ENCODE results near the gene ILKAP.

ILKAP gene

GRCh38 chr2:238152771-238153688 lies 50.5 kb downstream of the ILKAP start:
- no peak for DNase-seq

- no peak for DNase-seq
Measured at GRCh38 chr2:238151628-238152235, 51.8 kb downstream of the ILKAP start.

- DNase-seq: no peak
Measured at GRCh38 chr2:238151205-238151604, 52.3 kb downstream of the ILKAP start.

- DNase-seq: no peak
Measured at GRCh38 chr2:238150686-238151085, 52.8 kb downstream of the ILKAP start.

- DNase-seq: no peak
Measured at GRCh38 chr2:238149841-238150572, 53.5 kb downstream of the ILKAP start.

GRCh38 chr2:238148981-238149380 lies 54.5 kb downstream of the ILKAP start:
- DNase-seq: no peak

GRCh38 chr2:238146884-238147544 lies 56.5 kb downstream of the ILKAP start:
- no peak for DNase-seq

GRCh38 chr2:238145851-238146250 lies 57.6 kb downstream of the ILKAP start:
- DNase-seq: no peak

- no peak for DNase-seq
Measured at GRCh38 chr2:238145046-238145445, 58.4 kb downstream of the ILKAP start.

GRCh38 chr2:238144262-238144661 lies 59.2 kb downstream of the ILKAP start:
- no peak for DNase-seq

GRCh38 chr2:238143239-238143951 lies 60.1 kb downstream of the ILKAP start:
- DNase-seq: peak in 3 of 56 donors; percentile 7 to 17 (median 10)

- no peak for DNase-seq
Measured at GRCh38 chr2:238142382-238143205, 60.9 kb downstream of the ILKAP start.

GRCh38 chr2:238141541-238142318 lies 61.8 kb downstream of the ILKAP start:
- no peak for DNase-seq

- DNase-seq: no peak
Measured at GRCh38 chr2:238140721-238141540, 62.6 kb downstream of the ILKAP start.

GRCh38 chr2:238140040-238140439 lies 63.5 kb downstream of the ILKAP start:
- DNase-seq: no peak

- no peak for DNase-seq
Measured at GRCh38 chr2:238139196-238140039, 64.1 kb downstream of the ILKAP start.
